Upper lobe of left lung (tissue), 6 donors: ENCODE data around the gene CENATAC. TPM values are rescaled to one million over a fixed set of nuclear protein-coding genes. Genes with fewer than 3 reads are reported as not detected.

ENCODE experiments used
- ATAC-seq, 2 donors: fragments of 200-7000 bp; cut with Tn5 transposase; one replicate each; pipeline ENCODE4 v1.9.1; 2022; ENCODE audit warnings: mild to moderate bottlenecking in 2 of 2, moderate library complexity in 2 of 2; ENCODE audit not compliant: low FRiP score in 2 of 2
- DNase-seq, 2 donors: peaks; one replicate each; pipeline ENCODE4 v3.0.0-alpha.2; 2019 to 2020
- H3K27ac ChIP-seq, 4 donors: fragments of 200-600 bp; sonication (generic); one replicate each; pipeline ENCODE4 v1.5.1; 2016 to 2019
- H3K27me3 ChIP-seq, 4 donors: fragments of 200-600 bp; sonication (generic); one replicate each; pipeline ENCODE4 v1.5.1; 2017 to 2019
- H3K36me3 ChIP-seq, 4 donors: fragments of 200-600 bp; sonication (generic); one replicate each; pipeline ENCODE4 v1.5.1; 2016 to 2019
- H3K4me1 ChIP-seq, 4 donors: fragments of 200-600 bp; sonication (generic); one replicate each; pipeline ENCODE4 v1.5.1; 2018 to 2019
- H3K4me3 ChIP-seq, 4 donors: fragments of 200-600 bp; sonication (generic); one replicate each; pipeline ENCODE4 v1.5.1; 2017 to 2019; ENCODE audit warnings: mild to moderate bottlenecking in 2 of 4, moderate library complexity in 1 of 4
- H3K9me3 ChIP-seq, 4 donors: fragments of 200-600 bp; sonication (generic); one replicate each; pipeline ENCODE4 v1.5.1; 2018 to 2019
- EP300 ChIP-seq, 4 donors: sonication (generic); formaldehyde crosslinking; IDR thresholded peaks; one replicate each; pipeline ENCODE4 v1.5.1; 2017; ENCODE audit warnings: antibody characterized with exemption in 4 of 4, control low read depth in 2 of 4
- POLR2A ChIP-seq, 4 donors: fragments of 450-650 bp; IDR thresholded peaks; one replicate each; pipeline ENCODE4 v1.5.1; 2016 to 2017; ENCODE audit warnings: antibody characterized with exemption in 4 of 4, mild to moderate bottlenecking in 2 of 4
- POLR2AphosphoS5 ChIP-seq, 2 donors: sonication (generic); formaldehyde crosslinking; IDR thresholded peaks; one replicate each; pipeline ENCODE4 v1.5.1; 2017; ENCODE audit warnings: antibody characterized with exemption in 2 of 2
- whole genome bisulfite sequencing, 2 donors: methylation state at CpG; one replicate each; pipeline ENCODE4 v1.1.5; 2017 to 2018; 5-methylcytosine and 5-hydroxymethylcytosine counted together
- total RNA-seq, 6 donors: library from RNA; depleted of rRNA in 4 of 6; stranded (reverse); fragments of >200 nt in 4 of 6; gene quantifications; one replicate each; pipeline versions ENCODE4 v1.1.0 to v1.2.1, GENCODE V29; 2016 to 2021
- TF ChIP-seq, protein P1 (sequence below), 6 experiments: fragments of 450-650 bp in 4 of 6; fragments of 200-600 bp in 2 of 6; sonication (generic) in 2 of 6; IDR thresholded peaks; one replicate each; pipeline ENCODE4 v1.5.1; 2016 to 2019; ENCODE audit warnings: antibody characterized with exemption in 6 of 6
- donor health status: DM: no; HTN: no; CAD: no; lungs with moderate emphysema.
- donor health status: DM: no; HTN: yes; CAD: no; lungs with severe emphysema.

The CENATAC gene
- total RNA-seq, 6 donors from 2014 or later, result 44.3 to 407 (median 94.3) TPM

DNA sequence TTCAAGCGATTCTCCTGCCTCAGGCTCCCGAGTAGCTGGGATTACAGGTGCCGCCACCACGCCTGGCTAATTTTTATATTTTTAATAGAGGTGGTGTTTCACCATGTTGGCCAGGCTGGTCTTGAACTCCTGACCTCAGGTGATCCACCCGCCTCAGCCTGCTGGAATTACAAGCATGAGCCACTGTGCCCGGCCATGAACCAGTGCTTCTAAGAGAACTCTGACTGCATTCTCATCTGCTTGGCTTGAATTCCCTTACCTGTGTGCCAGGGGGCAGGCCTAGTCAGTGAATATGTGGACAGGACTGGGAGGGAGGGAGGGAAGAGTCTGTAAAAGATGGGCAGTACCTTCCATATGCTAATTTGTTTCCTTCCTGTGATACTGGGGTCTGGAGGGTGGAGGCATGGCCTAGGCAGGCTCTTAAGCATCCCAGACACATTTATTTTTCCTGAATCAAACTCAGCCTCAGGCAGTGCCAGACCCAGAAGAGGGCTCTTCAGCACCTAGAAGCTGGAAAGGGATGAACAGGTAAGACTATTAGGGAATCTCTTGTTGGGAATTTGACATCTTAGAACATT, 13.6 kb downstream of the CENATAC start:
- no peak overlapping the region for H3K4me3 ChIP-seq
- H3K4me1 ChIP-seq, result peaks cover 4 to 10% (median 9%) of the 10 kb centered on the region in 4 donors
- DNase-seq, result no peak
- no peaks in the 10 kb centered on the region for H3K9me3 ChIP-seq
- no peak overlapping the region for H3K27ac ChIP-seq
- H3K36me3 ChIP-seq, result peaks cover 27 to 97% (median 67%) of the 10 kb centered on the region in 4 donors
- 94 to 95% methylated on average over 6 of the region's 6 CpGs for WGBS, 2 donors
- no peak for ATAC-seq
- no peak for TF ChIP-seq EP300 (IDR thresholded peaks at IDR 0.05)
- TF ChIP-seq, protein P1, sequence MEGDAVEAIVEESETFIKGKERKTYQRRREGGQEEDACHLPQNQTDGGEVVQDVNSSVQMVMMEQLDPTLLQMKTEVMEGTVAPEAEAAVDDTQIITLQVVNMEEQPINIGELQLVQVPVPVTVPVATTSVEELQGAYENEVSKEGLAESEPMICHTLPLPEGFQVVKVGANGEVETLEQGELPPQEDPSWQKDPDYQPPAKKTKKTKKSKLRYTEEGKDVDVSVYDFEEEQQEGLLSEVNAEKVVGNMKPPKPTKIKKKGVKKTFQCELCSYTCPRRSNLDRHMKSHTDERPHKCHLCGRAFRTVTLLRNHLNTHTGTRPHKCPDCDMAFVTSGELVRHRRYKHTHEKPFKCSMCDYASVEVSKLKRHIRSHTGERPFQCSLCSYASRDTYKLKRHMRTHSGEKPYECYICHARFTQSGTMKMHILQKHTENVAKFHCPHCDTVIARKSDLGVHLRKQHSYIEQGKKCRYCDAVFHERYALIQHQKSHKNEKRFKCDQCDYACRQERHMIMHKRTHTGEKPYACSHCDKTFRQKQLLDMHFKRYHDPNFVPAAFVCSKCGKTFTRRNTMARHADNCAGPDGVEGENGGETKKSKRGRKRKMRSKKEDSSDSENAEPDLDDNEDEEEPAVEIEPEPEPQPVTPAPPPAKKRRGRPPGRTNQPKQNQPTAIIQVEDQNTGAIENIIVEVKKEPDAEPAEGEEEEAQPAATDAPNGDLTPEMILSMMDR (IDR thresholded peaks at IDR 0.05), result no peak
- TF ChIP-seq POLR2AphosphoS5 (IDR thresholded peaks at IDR 0.05), result no peak
- no peak for TF ChIP-seq POLR2A (IDR thresholded peaks at IDR 0.05)
- no peaks in the 10 kb centered on the region for H3K27me3 ChIP-seq

DNA sequence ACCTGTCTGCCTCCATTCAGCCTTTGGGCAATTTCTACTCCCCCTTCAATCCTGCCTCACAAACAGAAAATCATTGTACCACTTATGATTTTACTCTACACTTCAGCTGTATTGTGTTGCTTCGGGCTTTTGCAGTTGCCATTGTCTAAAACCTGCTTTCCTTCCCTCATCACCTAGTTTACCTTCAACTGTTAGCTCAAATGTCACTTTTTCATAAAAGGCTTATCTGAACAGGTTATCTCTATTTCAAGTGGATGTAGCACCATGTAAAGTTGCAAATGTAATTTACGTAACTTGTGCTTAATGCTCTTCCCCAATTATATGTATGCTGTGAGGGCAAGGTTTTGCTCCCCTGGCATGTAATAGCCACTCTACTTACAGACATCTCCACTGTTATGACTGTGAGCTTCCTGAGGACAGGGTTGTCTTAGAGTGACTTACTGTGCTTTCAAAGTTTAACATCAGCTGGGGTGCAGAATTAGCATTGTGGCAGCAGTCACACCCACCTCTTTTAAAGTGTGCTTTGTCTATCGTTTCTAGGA, 14.8 kb downstream of the CENATAC start:
- H3K9me3 ChIP-seq, result no peaks in the 10 kb centered on the region
- DNase-seq, result no peak
- no peaks in the 10 kb centered on the region for H3K27me3 ChIP-seq
- no peak overlapping the region for H3K4me3 ChIP-seq
- no peak for ATAC-seq
- H3K36me3 ChIP-seq, result peaks cover 24 to 92% (median 56%) of the 10 kb centered on the region in 4 donors
- WGBS, 2 donors, result 83 to 88% methylated on average over 3 of the region's 3 CpGs
- TF ChIP-seq EP300 (IDR thresholded peaks at IDR 0.05), result no peak
- no peak for TF ChIP-seq POLR2AphosphoS5 (IDR thresholded peaks at IDR 0.05)
- TF ChIP-seq, protein P1 (IDR thresholded peaks at IDR 0.05), result no peak
- TF ChIP-seq POLR2A (IDR thresholded peaks at IDR 0.05), result no peak
- no peak overlapping the region for H3K27ac ChIP-seq
- H3K4me1 ChIP-seq, result peaks cover 14 to 19% (median 18%) of the 10 kb centered on the region in 4 donors

DNA sequence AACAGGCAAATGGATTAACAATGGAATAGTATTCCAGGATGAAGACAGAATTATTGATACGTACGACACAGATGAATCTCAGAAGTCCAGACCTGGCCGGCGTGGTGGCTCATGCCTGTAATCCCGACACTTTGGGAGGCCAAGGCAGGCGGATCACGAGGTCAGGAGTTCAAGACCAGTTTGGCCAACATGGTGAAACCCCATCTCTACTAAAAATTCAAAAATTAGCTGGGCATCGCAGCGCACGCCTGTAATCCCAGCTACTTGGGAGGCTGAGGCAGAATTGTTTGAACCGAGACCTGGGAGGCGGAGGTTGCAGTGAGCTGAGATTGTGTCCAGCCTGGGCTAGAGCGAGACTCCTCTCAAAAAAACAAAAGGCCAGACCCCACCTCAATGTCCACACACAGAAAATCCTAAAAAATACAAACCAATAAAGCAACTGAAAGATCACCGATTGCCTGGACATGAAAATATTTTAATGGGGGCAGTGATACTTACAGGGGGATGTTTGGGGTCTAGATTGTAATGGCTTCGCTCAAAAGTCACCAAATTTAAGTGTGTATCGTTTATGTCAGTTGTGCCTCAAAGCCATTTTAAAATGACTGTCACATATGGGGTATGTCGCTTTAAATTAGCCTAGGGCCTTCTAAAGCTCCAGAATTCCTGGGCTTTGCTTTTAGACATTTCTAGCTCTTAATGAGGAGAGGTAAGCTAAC, 16.4 kb downstream of the CENATAC start:
- 96% methylated on average over 17 of the region's 17 CpGs for WGBS, 2 donors
- DNase-seq, result no peak

DNA sequence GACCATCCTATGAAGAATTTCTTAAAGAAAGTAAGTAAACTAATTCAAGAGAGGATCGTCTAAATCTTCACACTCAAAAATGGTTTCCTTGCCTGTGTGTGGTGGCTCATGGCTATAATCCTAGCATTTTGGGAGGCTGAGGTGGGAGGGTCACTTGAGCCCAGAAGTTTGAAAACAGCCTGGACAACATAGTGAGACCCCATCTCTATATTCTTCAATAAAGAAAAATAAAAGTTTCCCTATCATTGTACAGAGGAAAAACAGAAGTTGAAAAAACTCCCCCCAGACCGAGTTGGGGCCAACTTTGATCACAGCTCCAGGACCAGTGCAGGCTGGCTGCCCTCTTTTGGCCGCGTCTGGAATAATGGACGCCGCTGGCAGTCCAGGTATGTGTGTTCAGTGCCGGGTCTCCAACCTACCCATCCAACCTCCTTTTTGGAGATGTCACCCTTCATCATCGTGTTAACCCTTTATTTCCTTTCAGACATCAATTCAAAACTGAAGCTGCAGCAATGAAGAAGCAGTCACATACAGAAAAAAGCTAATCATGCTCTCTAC, 17.2 kb downstream of the CENATAC start:
- Histone ChIP-seq H3K36me3 (peaks cover 21 to 67% (median 50%) of the 10 kb centered on the region in 4 donors), H3K4me1 (peaks cover 25 to 29% (median 26%) of the 10 kb centered on the region in 4 donors), H3K4me3 (no peak overlapping the region), H3K9me3 (no peaks in the 10 kb centered on the region), H3K27me3 (no peaks in the 10 kb centered on the region), H3K27ac (no peak overlapping the region)
- no peak for ATAC-seq
- TF ChIP-seq POLR2AphosphoS5 (IDR thresholded peaks at IDR 0.05), result no peak
- TF ChIP-seq EP300 (IDR thresholded peaks at IDR 0.05), result no peak
- TF ChIP-seq, protein P1 (IDR thresholded peaks at IDR 0.05), result no peak
- TF ChIP-seq POLR2A (IDR thresholded peaks at IDR 0.05), result no peak
- 72 to 74% methylated on average over 8 of the region's 8 CpGs for WGBS, 2 donors
- DNase-seq, result no peak

More for the DNA sequence above, 16.4 kb downstream of the CENATAC start:
- H3K4me1 ChIP-seq, result peaks cover 17 to 21% (median 19%) of the 10 kb centered on the region in 4 donors
- no peak for ATAC-seq
- no peak for TF ChIP-seq POLR2AphosphoS5 (IDR thresholded peaks at IDR 0.05)
- no peak for TF ChIP-seq EP300 (IDR thresholded peaks at IDR 0.05)
- no peak for TF ChIP-seq POLR2A (IDR thresholded peaks at IDR 0.05)
- TF ChIP-seq, protein P1 (IDR thresholded peaks at IDR 0.05), result no peak
- no peaks in the 10 kb centered on the region for H3K27me3 ChIP-seq
- no peak overlapping the region for H3K4me3 ChIP-seq
- H3K36me3 ChIP-seq, result peaks cover 21 to 75% (median 50%) of the 10 kb centered on the region in 4 donors
- no peak overlapping the region for H3K27ac ChIP-seq
- no peaks in the 10 kb centered on the region for H3K9me3 ChIP-seq
